CD4-positive, alpha-beta T cell treated with Interleukin-4 for 4 hours (primary cell): ENCODE results near the gene MSH3.
"Not testable (repeated sequence)": the region's sequence is repeated elsewhere in the genome, so short reads cannot be mapped to it uniquely, and the experiment has no call there.

ENCODE experiments used
- DNase-seq: peaks from one replicate; pipeline ENCODE4 v3.0.0-alpha.2; 2020

The MSH3 gene

DNA sequence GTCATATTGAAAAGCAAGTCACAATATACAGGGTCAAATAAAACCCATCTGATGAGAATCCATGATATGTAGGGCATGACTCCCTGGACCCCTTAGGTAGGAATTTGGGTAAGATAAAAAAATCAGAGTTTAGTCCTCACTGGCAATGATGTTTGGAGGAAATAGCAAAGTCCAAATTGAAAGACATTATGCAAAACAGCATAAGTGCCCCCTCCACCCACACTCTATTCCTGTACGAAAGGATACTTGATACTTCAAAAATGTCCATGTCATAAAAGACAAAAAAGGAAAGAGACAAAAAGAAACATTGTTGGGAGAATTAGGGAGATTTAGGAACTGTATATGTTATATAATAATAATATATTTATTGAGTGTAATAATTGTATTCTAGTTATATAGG lies 209.7 kb downstream of the MSH3 start:
- no peak for DNase-seq

DNA sequence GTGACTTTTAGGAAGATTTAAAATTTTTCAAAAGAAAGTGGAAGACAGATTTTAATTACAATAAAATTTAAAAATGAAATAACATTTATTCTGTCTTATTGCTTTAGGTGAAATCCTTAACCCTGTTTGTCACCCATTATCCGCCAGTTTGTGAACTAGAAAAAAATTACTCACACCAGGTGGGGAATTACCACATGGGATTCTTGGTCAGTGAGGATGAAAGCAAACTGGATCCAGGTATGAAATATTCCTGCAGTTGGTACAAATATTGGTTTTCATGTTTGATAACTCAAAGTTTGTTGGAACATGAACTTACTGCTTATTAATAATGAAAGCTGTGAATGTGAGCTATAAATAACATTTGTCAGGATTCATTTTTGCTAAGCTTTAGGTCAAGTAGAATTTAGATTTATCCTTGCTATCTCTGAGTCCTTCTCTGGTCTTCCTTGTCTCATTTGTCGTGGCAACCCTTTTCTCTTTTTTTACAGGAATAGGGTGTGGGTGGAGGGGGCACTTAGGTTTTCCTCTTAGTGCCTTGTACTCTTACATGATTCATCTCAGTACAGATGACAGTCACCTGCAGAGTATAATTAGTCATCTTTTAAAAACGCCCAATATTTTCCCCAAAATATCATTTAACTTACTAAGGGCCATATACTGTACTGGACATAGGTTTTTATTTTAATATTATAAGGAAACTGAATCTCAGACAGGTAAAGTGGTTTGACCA lies 210.4 kb downstream of the MSH3 start:
- no peak for DNase-seq

DNA sequence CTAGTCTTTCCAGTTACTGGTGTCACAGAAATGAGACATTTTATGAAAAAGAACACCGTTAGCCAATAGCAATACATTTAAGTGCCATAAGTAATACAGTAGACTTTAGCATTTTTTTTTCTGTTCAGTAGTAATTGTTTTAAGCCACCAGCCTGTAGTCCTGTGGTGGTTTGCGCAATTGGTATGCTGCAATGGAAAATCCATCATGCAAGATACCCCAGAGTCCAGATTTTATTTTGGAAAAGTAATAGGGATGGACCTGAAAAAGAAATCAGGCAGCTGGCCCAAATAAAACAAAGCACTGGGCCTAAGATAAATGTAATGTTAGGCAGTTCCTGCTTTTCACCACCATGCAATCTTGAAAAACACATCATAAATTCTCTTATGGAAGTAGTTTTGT lies 211.1 kb downstream of the MSH3 start:
- no peak for DNase-seq

DNA sequence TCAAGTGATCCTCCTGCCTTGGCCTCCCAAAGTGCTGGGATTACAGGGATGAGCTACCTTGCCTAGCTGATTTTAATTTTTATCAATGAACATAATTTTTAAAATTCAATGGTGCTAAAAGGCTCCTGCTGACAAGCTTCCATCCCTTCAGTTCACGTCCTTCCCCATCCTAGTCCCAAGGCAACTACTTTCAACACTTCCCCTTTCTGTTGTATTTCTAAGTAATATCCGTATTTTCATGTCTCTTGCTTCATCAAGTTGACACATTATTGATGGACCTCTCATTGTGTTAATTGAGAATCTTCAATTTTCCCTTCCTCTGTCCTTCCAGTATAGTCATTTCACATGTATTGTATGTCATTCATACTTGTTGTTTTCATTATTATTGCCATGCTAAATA lies 211.9 kb downstream of the MSH3 start:
- DNase-seq: no peak

DNA sequence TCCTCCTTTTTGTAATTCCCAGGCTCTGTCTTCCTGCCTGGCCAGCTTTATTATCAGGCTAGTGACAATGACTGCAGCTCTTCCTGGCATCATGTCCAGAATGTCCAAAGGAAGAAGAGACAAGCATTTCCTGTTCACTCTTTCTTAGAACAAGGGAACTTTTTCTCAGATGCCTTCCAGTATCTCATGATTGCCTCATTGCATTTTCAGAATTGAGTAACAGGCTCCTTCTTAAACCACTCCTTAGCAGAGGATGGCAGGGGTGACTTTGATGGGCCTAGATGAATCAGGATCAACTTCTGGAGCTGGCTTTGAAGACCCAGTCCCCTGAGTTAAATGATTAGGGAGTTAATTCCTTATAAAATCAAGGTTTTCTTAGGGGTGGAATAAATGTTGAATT lies 212.8 kb downstream of the MSH3 start:
- no peak for DNase-seq

DNA sequence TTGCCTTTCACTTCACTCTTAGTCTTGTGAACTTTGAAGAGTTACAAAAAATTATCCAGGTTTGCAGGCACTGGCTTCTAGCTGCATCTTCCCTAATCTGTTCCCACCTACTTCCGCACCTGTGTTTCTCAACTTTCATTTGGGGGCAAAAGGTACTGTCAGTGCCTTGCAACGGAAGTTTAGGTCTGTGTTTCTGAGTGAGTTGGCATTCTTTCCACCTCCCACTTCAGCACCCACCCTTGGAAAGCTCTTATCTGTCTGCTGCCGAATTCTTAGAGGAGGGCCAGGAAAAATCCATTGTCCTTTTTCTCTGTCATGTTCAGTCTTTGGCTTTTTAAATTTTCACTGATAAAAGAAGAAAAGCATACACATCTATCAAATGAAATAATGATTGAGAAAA lies 216.0 kb downstream of the MSH3 start:
- DNase-seq: no peak

DNA sequence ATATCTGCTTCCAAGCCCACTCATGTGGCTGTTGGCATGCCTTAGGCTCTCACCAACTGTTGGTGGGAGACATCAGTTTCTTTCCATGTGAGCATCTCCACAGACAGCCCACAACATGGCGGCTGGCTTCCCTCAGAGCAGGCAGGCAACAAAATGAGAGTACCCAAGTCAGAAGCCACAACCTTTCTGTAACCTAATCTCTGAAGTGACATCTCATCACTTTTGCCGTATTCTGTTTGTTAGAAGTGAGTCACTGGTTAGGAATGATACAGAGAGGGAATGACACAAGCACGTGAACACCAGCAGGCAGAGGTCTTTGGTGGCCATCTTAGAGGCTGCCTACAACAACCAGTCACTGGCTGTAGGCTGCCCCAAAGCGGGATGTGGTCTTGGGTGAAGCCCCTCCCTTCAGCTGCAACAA lies 217.1 kb downstream of the MSH3 start:
- DNase-seq: no peak

DNA sequence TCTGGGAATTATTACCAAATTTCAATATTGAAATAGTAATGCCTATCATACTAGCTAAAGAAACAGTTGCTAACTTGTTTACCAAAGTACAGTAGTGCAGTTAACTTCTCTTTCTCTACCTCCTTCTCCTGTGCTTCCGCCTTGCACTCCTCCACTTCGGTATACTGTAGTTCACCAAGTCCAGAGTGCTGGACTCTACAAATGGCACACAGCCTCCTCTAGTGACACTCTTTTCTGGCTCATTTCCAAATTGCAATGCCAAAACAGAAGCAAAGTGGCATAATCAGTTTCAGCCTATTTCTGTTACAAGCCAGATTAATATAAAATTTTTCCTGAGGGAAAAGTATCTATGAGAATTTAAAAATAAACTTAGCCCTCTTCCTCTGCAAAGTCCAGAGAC lies 219.7 kb downstream of the MSH3 start:
- DNase-seq: no peak

DNA sequence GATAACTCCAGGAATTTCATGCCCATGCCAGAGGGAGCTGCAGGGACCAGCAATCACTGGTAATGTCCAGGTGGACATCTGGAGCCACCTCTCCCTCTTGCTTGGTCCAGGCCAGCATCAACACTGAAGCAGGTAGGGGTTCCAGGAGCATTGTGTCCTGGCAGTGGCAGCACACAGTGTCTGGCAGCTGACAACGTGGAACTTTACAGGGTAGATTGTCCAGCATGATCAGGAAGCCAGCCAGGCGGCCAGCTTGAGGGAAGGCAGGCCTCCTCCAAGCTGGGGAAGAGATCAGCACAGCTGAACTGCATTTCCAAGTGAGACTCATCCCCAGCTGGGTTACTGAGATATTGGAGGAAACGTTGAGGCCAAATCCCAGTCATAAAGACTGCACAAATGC lies 223.1 kb downstream of the MSH3 start:
- no peak for DNase-seq

DNA sequence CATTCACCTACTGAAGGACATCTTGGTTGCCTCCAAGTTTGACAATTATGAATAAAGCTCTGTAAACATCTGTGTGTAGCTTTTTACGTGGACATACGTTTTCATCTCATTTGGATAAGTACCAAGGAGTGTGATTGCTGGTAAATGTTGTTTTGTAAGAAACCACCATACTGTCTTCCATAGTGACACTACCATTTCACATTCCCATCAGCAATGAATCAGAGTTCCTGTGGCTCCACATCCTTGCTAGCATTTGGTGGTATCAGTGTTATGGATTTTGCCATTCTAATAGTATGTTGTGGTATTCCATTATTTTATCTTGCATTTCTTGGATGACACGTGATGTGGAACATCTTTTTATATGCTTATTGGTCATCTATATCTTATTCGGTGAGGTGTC lies 227.3 kb downstream of the MSH3 start:
- no peak for DNase-seq

DNA sequence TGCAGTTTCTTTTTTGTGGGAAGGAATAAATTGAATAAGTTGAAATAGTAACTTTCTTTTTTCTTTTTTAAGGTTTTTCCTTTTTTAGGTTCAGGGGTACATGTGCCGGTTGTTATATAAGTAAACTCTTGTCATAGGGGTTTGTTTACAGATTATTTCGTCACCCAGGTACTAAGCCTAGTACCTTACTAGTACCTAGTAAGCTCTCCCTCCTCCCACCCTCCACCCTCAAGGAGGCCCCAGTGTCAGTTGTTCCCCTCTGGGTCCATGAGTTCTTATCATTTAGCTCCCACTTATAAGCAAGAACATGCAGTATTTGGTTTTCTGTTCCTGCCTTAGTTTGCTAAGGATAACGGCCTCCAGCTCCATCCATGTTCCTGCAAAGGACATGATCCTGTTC lies 228.9 kb downstream of the MSH3 start:
- not testable (repeated sequence) for DNase-seq

DNA sequence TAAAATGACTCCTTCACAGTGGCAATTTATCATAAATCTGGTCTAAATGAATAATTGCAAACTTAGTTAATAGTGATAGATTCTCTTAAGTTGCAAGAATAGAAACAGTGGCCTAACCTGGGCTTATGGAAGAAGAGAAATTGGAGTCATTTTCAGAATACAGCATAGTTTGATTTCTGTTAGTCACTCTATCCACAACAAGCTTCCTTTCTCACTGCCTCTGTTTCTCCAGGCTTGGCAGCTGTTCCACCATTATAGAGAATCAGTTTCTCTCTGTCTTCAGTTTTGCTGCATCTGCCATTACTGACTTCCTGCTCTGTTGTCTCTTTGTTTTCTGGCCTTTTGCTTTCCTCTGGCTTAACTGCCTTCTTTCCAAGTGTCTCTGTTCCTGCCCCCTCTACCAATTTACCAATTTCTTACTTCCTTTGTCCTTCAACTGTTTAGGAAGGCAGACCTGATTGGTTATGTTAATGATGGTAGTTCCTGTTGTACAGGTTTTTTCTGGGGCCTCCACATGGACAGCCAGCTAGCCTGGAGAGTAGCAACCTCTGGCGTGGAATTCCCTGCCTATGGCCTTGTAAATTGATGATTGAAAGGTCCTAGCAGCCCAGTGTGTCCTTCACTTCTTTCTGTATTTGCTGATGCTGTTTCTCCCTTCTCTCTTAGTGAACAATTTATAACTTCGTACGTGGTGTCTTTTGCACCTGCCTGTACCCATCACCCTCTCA lies 229.8 kb downstream of the MSH3 start:
- DNase-seq: no peak

DNA sequence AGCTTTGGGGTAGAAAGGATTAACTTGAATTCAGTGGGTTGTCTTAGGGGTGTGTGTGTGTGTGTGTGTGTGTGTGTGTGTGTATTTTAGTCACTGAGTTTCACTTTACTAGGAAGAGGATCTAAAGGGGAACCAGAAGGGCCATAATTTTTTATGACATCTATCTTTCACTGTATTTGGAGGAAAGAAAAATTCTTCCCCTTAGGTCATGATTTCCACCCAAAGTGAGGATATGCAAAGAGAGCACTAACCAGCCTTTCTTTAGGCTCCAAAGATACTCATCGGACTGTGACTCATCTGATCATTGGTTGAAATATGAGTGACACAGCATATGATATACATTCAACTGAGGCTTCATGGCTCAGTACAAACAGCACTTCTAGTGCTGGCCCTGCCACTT lies 230.5 kb downstream of the MSH3 start:
- no peak for DNase-seq

DNA sequence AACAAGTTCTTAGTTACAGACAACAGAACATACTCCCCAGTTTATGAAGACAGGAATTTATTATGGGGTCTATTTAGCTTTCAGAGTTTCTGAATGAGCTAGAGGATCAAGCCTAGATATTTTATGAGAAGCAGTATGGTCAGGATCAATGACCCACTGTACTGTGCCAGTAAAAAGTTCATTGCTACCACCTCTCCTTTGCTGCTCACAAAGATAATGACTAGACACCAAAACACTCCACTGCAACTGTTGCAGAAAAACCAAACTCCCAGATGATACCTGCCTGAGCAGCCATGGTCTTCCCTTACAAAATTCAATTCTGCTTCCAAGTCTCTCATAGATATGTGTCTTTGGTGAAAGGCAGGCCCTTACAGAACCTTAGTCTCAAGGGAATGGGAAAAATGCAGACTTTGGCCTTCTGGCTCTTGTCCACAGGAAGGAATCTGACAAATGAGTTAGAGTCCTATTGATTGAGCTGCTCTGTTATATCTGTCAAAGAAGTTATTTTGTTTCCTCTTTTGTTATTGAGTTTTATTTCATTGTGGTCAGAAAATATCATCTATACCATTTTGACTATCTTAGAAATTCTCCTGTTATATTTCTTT lies 231.0 kb downstream of the MSH3 start:
- DNase-seq: no peak

DNA sequence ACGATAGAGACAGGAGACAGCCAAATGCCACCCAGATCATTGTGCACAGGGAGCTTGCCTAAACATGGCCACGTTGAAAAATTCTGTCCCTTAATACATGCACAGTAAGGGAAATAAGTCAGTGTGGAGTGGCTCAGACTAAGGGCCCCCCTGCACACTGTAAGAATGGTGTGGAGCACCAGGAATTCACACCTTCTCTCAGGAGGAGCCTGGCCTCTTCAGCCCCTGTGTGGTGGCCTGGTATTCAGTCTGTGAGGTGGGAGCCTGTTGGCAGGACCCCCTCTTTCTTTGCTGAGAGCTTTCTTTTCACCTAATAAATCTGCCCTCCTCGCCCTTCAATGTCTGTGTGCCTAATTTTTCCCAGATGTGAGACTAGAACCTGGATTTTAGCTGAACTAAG lies 239.6 kb downstream of the MSH3 start:
- no peak for DNase-seq

DNA sequence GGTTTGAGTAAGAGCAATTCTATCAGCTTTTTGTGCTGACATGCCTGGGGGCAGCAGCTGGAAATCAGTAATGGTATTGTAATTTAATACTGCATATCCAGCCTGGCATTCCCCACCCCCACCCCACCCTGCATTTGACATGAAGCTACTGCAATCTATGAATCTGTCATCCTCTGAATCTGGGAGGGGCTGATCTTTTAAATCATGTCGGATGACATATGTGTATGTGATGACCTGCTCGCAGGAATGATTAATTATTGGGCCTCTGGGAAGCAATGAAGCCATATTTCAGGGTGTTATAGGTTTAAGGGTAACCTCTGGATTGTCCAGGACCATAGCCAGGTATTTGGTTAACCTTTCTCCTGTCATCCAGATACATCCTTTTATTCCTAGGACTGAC lies 241.1 kb downstream of the MSH3 start:
- DNase-seq: no peak

DNA sequence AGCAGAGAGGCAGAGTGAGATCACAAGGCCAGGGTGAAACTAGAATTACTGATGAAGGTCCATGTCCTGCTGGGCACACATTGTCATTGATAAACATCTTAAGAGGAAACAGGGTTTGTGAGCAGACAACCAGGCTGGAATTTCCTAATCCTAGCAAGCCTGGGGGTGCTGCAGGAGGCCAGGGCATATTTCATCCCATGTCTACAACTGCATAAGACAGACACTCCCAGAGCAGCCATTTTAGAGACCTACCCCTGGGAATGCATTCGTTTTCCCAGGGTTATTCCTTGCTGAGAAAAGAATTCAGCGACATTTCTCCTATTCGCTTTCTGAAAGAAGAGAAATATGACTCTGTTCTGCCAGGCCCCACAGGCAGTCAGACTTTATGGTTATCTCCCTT lies 248.2 kb downstream of the MSH3 start:
- DNase-seq: not testable (repeated sequence)

DNA sequence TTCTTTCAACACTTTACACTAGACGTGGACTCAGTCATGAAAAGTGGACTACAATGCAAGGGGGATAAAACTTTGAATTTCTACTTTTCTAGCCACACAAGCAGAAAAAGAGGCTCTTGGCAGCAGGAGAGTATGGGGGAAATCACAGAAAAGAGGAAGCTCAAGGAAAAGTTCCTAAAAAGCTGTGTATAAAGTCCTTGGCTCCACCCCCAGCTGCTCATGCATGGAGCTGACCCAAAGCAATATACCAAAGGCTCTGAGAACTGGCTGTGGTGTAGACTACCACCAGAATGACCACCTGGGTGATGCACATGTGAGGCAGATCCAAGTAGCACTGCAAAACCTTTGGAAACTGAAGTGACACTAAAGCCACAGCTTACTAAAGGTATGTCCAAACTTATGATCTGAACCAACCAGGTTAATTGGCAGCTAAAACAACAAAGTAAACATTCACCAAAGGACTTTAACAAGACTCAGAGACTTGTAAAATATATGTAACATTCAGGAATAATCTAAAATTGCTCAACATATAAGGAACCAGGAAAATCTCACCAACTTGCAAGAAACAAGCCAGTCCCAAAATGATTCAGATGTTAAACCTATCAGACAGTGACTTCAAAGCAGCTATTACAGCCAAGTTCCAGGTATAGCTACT lies 250.2 kb downstream of the MSH3 start:
- DNase-seq: no peak

DNA sequence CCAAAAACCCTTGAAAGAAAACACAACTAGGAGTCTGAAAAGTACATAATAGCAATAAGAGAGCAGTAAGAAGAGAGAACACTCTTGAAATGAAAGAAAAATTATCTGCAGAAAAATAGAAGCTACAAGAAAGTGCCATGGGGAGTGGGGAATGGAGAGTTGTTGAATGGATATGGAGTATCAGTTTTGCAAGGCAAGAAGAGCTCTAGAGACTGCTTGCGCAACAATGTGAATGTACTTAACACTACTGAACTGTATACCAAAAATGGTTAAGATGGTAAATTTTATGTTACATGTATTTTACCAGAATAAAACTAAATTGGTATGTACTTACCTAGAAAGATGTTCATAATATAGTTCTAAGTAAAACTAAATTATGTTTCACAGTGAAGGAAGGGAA lies 251.0 kb downstream of the MSH3 start:
- no peak for DNase-seq

DNA sequence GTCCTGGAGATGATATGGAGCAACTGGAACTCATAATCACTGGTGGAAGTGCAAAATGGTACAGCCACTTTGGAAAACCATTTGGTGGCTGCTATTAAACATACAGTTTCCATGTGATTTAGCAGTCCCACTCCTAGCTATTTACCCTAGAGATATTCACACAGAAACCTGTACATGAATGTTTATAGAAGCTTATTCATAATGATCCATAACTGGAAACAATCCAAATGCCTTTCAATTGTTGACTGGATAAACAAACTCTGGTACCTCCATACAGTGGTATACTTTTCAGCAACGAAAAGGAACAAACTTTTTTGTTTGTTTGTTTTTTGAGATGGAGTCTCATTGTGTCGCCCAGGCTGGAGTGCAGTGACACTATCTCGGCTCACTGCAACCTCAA lies 258.0 kb downstream of the MSH3 start:
- DNase-seq: no peak

DNA sequence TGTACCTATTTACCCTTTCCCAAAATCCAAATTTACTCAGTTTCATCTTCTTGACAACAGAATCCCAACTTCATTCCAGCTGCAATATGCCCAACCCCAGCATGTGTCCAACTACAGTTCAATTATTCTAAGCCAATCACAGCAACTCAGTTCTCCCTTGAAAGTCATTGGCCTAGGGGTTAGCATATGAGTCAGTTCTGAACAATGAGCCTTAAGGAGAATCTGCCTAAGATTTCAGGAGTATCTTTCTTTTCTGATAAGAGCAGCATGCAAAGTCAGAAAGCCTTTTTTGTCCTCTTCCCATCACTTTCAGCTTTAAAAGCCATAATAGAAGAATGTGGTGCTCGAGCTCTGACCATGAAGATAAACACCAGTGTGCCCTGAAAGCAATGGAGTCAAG lies 261.3 kb downstream of the MSH3 start:
- DNase-seq: no peak

DNA sequence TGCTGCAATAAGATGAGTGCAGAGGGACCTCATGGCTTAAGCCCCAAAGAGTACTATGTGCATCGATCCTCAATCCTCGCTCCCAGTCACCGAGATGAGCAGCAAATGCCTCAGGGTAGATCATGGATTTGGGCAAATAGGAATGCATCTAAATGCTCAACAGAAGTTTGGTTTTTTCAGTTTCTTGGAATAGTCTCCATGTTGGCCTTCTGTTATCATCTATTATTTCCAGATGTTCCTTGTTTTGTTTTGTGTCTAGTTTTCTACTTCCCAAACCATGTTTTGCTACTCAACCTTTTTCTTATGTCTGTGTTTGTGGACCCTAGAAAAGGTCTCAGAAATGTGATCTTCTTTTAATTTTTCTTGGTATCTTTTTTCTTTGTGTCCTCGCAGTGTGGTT lies 262.2 kb downstream of the MSH3 start:
- no peak for DNase-seq

DNA sequence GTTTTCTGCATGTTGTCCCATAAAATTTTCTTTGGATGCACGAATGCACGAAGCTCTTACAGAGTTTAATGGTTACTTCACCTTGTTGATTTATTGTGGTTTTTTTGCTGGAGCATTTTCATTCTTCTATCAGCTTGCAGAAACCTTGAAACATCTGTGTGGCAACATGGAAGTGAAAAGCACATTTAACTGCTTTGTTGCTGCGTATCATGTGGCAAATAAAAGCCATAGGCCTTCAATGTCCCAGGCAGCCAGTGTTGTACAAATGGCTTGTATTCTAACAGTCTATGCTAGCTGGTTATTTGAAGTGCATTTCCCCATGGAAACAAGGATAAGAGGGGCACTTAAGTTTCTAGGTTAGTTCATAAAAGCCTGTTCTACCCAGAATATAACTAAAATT lies 263.2 kb downstream of the MSH3 start:
- no peak for DNase-seq

DNA sequence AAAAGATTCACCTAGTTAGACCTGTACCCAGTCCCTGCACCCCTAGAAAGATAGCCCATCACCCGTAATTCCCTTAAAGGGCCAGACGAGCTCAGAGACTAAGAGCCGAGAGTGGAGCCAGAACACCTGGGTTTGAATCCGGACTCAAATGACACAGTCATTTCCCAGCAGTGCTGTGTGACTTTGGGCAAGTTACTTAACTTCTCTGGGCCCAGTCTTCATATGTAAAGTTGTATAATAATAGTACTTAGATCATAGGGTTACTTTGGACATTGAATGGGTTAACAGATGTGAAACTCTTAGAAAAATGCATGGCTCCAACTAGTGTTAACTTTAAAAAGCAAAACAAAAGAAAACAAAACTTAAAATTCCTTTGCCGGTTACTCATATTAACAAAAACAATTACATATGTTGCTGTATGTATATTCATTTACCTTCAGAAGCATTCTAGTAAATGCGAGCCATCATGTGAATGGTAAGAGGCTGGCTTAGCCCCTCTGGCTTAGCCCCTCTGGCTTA lies 265.3 kb downstream of the MSH3 start:
- DNase-seq: no peak
